Measurements from ENCODE around the gene BPIFB3.

The BPIFB3 gene

GRCh38 chr20:33015700-33016580 is 37.8 kb upstream of the BPIFB3 start:
- DNase-seq: no peak

GRCh38 chr20:33016581-33017109 is 37.1 kb upstream of the BPIFB3 start:
- no peak for DNase-seq

DNA sequence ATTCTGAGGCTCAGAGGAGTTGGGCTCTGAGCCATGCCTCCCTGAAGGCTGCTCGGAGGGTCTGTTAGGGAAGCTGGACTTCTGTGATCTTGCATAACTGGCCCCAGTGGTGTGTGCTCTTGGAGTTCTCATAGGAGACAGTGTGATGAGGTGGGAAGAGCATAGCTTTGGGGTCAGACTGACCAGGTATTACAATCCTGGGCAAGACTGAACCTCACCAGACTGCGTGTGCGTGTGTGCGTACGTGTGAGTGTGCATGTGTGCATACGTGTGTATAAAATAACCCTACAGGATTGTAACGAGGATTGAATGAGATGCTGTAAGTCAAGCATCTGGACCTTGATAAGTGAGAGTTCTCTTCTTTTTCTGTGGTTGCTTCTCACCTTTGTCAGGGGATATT is 36.2 kb upstream of the BPIFB3 start:
- no peak for DNase-seq

DNA sequence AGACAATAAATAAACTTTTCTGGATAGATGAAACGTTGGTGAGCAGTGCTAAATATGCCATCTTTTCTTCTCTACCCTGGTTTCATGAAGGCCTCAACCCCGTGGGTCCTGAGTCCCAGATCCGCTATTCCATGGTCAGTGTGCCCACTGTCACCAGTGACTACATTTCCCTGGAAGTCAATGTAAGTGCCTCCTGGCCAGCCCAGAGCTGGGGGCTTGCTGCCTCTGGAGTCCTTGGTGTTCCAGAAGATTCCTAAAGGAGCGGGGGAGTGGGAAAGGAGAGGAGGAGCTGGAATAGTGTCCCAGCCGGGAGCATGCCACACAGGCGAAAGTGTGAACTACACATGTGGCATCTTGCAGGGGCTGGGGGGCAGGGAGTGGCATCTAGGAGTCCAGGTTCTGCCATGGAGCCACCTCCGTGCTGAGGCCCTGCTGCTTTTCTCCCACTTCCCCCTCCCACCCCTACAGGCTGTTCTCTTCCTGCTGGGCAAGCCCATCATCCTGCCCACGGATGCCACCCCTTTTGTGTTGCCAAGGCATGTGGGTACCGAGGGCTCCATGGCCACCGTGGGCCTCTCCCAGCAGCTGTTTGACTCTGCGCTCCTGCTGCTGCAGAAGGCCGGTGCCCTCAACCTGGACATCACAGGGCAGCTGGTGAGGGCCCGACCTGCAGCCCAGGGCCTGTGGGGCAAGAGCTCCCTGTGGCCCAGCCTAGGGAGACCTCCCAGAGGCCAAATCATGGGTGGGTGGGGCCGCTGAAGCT is 35.4 kb upstream of the BPIFB3 start:
- no peak for DNase-seq

DNA sequence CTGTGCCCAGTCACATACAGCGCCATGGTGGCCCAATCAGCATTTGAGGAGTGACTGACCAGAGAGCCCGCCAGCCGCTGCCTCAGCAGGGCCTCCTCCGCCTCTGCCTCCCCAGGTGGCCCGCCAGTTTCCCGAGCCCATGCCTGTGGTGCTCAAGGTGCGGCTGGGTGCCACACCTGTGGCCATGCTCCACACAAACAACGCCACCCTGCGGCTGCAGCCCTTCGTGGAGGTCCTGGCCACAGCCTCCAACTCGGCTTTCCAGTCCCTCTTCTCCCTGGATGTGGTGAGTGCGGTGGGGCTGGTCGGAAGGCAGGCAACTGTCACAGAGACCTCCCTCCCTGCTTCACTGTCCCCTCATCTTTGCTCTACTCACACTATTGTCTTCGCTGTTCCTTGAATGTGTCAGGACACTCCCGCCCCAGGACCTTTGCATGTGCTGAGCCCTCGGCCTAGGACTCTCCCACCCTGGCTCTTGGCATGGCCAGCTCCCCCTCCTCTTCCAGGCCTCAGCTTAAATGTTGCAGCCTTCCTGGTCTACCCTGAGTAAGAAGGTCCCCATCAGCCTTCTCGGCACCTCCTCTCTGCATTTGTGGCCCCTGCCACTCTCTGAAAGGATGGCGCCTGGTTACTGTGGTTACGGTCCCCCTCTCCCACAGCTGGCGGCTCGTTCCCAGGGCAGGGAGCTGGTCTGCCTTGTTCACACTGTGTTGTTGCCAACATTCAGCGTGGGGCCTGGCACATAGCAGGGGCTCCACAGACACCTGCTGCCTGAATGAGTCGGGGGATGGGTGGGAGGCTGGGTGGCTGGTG is 34.0 kb upstream of the BPIFB3 start:
- no peak for DNase-seq

GRCh38 chr20:33020278-33021161 is 33.2 kb upstream of the BPIFB3 start:
- DNase-seq: no peak

DNA sequence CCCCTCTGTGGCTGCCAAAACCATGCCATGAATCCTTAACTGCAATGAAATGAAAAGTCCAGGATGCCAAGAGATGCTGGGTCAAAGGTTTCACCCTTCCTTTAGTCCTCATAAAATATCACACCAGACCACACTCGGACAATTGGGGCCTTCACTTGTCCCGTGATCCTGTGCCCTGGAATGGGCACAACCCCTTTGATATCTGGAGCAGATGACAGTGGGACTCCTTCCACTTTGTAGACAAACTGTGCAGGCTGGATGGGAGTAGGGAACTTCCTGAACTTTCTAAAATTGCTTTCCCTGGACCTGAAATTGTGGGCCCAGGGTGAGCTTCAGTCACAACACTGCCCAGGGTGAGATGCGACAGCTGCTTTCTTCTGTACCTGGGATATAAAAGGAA is 31.8 kb upstream of the BPIFB3 start:
- no peak for DNase-seq

DNA sequence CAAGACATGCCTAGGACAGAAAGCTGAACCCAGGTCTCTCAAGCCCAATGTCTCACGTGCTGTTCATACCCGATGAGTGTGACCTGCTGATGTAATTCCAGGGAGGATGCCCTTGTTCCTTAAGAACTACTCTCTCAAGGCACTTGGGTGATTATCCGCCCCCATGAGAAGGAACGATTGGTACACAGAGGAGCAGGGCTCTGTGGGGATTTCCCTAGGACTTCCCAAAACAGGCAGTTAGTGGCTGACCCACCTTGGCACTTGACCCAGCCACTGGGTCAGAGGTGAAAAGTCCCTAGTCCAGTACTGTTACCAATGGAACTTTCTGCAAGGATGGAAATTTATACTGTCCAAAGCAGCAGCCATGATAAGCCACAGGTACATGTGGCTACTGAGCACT is 31.4 kb upstream of the BPIFB3 start:
- DNase-seq: peak; percentile 79 to 87 (median 83)

DNA sequence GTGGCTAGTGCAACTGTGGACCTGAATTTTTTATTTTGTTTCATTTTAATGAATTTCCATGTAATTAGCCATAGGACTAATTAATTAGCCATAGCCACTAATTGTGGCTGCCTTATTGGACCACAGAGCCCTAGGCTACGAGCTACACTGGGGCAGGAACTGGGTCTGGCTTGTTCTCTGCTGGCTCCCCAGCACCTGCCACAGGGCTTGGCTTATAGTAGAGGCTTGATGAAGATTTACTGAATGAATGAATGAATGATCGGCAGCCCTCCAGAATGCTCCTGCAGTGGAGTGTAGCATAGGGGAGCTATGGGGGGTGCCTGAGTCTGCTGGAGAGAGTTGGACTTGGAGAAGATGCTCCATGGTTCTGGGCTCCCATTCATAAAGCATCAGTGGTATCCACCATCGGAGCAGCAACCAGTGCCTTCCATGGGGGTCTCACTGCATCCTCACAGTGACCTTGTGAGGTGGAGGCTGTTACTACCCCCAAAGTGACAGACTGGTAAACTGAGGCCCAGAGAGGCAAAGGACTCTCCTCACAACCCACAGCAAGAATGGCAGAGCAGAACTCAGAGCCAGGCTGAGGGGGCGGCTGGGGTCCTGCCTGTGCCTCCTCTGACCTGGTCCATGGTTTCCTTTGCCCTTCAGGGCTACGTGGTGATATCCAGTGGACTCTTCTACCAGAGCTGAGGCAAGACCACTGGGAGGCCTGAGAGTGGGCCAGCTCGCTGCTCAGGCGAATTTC is 30.8 kb upstream of the BPIFB3 start:
- no peak for DNase-seq

DNA sequence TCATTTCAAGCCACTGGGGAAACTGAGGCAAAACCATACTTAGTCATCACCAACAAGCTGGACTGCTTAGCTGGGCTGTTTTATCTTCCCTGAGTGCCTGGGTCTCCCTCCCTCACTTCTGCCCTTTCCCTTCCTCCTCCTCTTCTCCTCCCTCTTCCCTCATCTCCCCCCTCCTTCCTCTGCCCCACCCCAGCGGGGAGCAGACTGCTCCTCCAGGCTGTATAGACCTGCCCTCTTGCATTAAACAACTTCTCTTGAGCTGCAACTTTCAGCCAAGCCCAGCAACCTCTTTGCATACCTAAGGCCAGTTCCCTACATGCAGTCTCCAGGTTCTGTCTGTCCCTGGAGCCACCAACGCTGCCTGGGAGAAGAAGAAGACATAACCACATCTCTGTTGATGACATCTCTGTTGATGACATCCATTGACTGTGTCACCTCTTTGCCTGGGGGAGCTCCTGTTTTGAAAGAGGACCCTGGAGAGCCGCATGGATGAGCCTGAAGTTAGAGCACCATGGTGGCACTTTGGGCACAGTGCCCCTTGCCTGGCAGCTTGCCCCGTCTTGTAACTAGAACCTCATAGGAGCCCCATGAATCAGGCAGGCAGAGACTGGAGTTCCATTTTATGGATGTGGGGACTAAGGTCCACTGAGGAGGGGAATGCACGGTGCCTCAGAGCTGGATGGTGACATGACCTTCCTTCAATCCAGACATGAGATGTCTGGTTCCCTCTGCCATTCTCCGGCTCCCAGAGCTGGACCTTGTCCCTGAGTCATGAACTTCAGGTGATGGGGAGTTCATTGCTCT is 30.1 kb upstream of the BPIFB3 start:
- DNase-seq: no peak

GRCh38 chr20:33024243-33024560 is 29.5 kb upstream of the BPIFB3 start:
- DNase-seq: no peak

DNA sequence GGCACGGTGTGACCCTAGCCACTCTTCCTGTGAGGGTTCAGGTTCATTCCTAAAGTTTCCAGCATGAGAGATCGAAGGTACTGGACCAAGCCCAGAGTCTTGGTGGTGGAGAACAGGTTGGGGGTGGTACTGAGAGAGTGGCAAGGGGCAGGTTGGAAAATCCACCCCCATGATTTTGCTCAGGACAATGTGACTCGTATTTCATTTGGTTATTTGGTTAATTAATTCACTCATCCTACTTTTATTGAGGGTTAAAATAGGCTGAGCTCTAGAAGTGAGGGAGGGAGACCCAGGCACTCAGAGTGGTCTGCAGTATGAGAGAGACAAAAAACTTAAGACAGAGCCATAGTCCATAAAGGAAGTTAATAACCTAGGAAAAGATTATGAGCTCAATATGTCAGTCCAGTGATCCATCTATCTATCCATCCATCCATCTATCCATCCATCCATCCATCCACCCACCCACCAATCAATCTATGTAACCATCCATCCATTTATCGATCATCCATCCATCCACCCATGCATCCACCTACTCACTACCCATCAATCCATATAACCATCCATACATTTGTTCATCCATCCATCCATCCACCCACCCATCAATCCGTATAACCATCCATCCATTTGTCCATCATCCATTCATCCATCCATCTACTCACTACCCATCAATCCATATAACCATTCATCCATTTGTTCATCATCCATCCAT is 28.9 kb upstream of the BPIFB3 start:
- DNase-seq: no peak

DNA sequence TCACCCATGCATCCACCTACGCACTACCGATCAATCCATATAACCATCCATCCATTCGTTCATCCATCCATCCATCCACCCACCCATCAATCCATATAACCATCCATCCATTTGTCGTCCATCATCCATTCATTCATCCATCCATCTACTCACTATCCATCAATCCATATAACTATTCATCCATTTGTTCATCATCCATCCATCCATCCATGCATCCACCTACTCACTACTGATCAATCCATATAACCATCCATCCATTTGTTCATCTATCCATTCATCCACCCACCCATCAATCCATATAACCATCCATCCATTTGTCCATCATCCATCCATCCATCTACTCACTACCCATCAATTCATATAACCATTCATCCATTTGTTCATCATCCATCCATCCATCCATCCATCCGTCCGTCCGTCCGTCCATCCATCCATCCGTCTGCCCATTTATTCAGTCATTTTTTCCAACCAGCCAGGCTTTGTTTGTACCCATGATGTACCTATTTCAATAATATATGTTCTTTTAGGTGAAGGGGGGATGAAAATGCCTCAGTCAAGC is 28.3 kb upstream of the BPIFB3 start:
- DNase-seq: no peak

GRCh38 chr20:33026072-33026778 is 27.5 kb upstream of the BPIFB3 start:
- no peak for DNase-seq

DNA sequence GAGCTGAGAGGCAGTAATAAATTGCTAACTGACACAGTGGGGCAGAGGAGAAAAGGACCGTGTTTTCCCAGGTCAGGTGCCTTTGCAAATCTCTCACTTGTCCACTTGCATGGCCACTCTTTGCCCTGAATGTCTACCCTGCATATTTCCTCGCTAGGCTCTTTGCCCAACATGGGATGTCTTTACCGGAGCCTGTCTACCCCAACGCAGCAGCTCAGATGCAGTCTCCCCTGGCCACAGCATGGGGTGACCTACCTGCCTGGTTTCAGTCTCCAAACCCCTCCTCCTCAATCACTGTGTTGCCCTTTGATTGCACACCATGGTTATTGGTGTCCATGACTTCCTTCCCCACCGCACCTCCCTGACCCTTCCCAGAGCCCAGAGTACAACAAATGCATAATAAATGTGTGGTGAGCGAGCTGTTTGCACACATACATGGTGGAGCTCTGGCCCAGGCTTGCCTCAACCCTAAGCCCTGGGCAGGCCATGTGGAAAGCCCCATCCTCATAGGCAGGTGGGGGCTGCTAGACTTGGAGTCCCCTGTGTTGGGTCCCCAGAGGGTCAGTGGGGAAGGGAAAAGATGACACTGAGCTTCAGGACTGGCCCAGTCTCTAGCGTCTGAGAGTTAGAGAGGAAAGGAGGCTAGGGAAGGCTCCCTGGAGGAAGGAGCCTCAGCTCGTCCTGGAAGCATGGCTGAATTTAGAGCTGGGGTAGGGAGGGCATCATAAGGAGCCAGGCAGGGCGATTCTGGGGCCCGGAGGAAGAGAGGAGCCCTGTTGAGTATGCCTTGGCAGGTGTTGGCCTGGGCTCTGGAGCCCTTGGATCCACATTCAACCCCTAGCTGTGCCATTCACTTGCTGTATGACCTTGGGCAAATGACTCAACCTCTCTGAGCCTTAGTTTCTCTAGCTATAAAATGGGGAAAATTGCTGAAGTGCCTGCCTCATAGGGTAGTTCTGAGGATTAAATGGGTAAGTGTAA is 26.6 kb upstream of the BPIFB3 start:
- no peak for DNase-seq

DNA sequence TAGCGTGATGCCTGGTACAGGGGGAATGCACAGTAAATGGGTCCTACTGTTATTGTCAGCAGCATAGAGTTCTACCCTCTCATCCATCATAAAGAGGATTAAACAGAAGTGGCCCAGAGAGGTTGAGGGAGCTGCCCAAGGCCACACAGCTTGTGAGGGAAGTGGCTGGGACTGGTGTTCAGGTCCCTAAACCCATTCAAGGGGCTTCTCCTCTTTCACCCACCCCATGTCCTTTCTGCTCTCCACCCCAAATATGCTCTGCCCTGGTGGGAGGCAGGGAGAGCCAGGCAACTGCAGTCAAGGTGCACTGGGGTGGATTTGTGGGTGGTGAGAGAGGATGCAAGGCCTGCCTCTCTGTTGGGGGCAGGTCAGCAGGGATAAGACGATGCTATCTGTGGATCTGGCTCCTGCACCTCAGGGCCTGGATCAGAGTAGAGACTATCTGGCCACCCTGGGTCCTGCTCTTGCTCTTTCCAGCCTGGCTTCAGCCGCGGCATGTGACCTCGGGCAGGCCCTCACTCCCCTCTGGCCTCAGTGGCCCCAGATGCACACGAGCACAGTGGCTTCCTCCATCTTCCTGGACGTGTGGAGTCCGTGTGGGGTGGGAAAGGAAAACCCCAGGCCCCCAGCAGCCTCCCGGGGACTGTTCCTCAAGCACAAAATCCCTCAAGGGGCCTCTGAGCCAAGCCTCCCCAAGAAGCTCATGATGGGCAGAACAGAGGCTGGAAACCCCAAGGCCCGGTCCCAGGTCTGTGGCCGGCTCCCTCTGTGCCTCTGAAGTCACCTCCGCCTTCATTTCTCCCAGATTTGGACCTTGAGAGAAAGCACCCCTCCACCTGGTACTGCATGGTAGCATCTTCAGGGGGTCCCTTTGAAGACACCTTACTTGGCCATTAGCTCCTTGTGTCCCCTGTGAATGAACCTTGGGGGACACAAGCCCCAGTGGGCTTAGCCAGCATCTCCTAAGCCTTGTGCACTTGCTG is 25.6 kb upstream of the BPIFB3 start:
- no peak for DNase-seq

Data from suppressor macrophage treated with lipopolysaccharide for 1 hour (primary cell).